HEK293T (cell line): ENCODE results near the gene HDAC9.

ENCODE experiments used
- ARNT ChIP-seq: fragments of 450-650 bp; IDR thresholded peaks from 2 replicates; pipeline ENCODE4 v1.6.1; 2017; ENCODE audit warnings: mild to moderate bottlenecking
- BHLHE40 ChIP-seq: fragments of 450-650 bp; IDR thresholded peaks from 2 replicates; pipeline ENCODE4 v1.6.1; 2016; ENCODE audit warnings: mild to moderate bottlenecking, moderate library complexity, borderline replicate concordance
- FOXK2 ChIP-seq: fragments of 450-650 bp; IDR thresholded peaks from 2 replicates; pipeline ENCODE4 v1.6.1; 2016; ENCODE audit warnings: mild to moderate bottlenecking
- L3MBTL2 ChIP-seq: fragments of 450-650 bp; conservative IDR thresholded peaks from 2 replicates; pipeline ENCODE4 v1.6.1; 2016; ENCODE audit warnings: mild to moderate bottlenecking
- LEF1 ChIP-seq: fragments of 450-650 bp; IDR thresholded peaks from 2 replicates; pipeline ENCODE4 v1.6.1; 2017; ENCODE audit warnings: mild to moderate bottlenecking, borderline replicate concordance
- NFRKB ChIP-seq: fragments of 450-650 bp; IDR thresholded peaks from 2 replicates; pipeline ENCODE4 v1.6.1; 2016; ENCODE audit warnings: mild to moderate bottlenecking, moderate library complexity
- SP1 ChIP-seq: fragments of 450-650 bp; IDR thresholded peaks from 2 replicates; pipeline ENCODE4 v1.6.1; 2017
- SUZ12 ChIP-seq: fragments of 450-650 bp; IDR thresholded peaks from 2 replicates; pipeline ENCODE4 v1.6.1; 2016; ENCODE audit warnings: mild to moderate bottlenecking
- ZNF384 ChIP-seq: fragments of 450-650 bp; IDR thresholded peaks from 2 replicates; pipeline ENCODE4 v1.6.1; 2016

DNA sequence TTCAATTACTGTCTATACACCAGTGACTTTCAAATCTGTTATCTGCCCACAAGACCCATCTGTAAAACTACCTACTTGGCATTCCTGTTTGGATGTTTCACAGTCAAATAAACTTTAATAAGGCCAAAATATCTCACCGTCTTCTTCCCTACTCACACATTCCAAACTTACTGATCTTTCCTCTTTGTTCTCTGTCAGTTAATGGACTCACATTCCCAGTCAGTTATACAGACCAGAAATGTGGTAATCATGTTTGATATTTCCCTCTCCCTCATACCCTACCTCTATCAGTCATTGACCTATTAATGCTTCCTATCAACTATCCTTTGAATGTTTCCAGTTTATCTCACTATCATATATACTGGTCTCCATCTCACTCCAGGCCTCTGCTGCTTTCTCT is 28.5 kb upstream of the HDAC9 start:
- no peak for TF ChIP-seq LEF1
- no peak for TF ChIP-seq BHLHE40
- TF ChIP-seq FOXK2 = no peak
- TF ChIP-seq ARNT = no peak
- no peak for TF ChIP-seq ZNF384
- TF ChIP-seq SUZ12 = no peak
- TF ChIP-seq SP1 = no peak
- TF ChIP-seq NFRKB = no peak
- no peak for TF ChIP-seq L3MBTL2
